CD4-positive, alpha-beta T cell treated with Interleukin-10 for 1 hour (primary cell): ENCODE measurements around the gene FAM217A.
A peak's percentile ranks its signal among the peaks of the same experiment; 100 is the strongest.

Experiments used
- DNase-seq: peaks from one replicate; pipeline ENCODE4 v3.0.0-alpha.2; 2020

The FAM217A gene

DNA sequence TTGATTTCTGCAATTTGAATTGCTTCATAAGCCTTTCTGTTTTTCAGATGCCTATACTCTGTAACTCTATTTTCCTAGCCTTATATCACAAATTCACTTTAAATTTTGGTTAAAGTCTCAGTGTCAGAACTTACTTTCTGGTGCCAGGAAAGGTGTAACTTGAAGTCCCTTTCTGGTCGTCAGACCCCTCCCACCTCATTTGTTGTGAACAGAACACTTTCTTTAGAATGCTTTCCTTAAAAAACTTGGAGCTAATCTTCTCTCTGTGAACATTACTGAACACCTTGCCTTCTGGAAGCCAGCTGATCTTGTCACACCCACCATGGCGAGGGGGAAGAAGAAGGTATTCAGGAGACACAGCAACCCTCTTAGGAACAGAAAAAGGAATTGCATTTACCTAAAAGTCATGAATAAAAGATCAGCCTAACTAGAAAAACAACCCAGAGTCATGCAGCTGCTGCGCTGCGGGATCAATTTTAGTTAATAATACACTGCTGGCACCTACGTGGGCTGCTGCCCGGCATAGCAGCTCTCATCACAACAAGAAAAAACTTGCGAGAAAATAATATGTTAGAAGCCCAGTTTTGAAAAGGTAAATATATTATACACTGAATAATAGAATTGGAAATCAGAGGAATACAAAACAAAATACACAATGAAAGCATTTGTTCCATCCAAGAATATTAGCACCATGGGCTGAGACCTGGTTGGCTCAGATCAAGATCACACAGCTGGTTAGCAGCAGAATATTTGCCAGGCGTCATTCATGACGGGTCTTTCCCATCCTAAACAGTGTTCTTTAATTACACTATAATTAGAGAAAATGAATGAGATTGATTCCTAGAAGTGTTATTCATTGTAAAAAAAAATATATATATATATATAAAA is 5.8 kb upstream of the FAM217A start:
- DNase-seq = no peak

DNA sequence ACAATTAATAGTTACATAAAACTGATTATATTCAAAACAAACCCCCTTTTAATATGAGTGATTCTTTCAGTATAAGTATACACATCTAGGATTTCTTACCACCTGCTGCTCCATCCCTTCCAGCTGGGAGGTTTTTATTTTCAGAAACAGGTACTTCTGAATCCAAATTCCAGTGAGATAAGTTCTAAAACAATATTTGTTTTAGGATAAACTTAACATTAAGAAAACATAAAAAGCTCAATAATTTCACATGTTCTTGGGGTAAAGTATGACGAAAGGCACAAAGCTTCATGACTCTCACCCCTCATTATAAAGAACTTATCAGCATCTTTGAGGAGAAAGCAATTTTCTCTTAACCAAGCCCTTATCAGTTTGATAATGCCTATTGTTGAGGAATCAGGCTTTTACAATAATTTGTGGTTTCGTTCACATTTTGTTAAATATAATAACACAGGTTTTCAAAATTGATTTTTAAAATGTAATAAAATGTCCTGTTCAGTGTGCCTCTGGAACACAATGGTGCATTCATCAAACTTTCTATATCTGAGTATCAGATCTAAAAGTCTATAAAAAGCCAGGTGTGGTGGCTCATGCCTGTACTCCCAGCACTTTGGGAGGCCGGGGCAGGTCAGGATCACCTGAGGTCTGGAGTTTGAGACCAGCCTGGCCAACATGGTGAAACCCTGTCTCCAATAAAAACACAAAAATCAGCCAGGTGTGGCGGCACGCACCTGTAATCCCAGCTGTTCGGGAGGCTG is 4.3 kb downstream of the FAM217A start:
- DNase-seq = no peak

DNA sequence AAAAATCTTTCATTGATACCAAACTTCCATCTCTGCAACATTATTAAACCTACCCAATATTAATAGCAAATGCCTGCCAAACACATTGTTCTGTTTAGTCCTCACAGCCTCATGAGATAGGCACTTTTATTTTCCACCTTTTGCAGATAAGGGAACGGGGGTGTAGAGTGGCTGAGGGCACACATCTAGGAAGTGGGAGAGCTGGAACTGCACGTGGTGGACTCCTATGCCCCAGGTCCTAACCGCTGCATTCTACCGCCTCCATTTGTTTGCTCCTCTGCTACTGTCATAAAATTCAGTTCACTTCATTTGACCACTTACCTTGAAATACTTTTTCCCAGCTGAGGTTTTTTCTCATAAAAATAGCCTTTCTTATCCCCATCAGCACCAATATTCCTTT is 7.6 kb downstream of the FAM217A start:
- DNase-seq = no peak

DNA sequence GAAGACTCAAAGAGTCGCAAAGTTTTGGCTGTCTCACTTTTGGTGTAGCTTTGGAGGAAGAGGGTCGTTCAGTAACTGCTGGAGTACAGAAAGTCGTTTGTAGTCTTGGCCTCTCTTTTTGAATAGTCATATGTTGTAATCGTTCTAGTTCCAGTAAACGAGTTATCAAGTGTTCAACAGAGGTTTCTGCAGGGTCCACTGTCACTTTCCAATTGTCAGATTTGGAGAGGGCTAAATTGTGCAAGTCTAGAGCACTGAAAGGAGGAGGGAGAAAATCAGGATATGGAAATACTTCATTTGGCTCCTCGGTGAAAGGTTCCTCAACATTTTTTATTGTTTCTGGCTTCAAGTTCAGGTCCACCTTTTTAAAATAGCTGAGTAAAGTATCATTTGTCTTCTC is 9.7 kb downstream of the FAM217A start:
- no peak for DNase-seq

DNA sequence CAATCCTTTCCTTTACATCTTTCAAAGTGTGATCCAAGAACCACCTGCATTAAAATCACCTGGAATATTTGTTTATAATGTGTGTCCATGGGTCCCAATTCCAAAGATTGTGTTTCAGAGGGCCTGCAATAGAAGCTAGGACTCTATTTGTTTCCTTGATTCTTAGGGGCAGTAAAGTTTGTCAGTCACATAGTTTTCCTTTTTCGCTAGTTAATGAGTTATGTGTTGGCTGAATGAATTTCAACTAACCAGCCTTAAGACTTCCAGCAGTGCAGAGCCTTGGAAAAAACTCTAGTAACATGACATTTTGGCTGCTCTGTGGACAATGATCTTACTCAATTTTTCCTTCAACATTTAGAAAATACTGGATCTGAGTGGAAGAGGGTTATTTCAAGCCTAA is 11.3 kb downstream of the FAM217A start:
- no peak for DNase-seq

DNA sequence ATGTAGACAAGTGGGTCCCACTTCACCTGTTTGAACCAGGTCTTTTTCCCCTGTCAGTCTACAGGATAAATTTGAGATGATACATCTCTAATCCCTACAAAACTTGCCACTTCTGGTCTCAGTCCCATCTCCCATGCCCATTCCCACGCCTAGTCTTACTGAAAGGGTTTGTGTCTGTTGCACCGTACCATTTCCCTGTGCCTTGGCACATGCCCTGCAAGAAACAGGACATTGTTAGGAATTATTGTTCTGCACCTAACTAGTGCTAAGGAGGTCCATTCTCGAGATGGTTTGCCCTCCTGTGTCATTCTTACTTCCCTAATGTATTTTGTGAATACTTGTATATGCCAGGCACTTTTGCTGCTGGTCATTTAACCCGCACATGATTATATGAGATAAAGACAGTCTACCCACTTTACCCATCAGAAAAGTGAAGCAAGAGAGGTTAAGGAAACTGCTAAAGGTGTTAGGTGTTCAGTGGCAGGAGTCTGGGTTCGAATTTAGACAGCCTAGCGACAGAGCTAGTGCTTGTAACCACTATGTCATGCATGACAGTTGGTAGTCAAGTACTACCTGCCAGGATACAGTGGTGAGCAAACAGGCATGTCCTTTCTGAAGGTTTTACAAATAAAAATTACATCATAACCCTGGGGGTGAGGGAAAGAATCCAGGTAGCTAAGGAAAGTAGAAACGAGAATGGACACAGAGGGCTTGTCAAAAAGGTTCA is 12.7 kb downstream of the FAM217A start:
- DNase-seq = no peak

DNA sequence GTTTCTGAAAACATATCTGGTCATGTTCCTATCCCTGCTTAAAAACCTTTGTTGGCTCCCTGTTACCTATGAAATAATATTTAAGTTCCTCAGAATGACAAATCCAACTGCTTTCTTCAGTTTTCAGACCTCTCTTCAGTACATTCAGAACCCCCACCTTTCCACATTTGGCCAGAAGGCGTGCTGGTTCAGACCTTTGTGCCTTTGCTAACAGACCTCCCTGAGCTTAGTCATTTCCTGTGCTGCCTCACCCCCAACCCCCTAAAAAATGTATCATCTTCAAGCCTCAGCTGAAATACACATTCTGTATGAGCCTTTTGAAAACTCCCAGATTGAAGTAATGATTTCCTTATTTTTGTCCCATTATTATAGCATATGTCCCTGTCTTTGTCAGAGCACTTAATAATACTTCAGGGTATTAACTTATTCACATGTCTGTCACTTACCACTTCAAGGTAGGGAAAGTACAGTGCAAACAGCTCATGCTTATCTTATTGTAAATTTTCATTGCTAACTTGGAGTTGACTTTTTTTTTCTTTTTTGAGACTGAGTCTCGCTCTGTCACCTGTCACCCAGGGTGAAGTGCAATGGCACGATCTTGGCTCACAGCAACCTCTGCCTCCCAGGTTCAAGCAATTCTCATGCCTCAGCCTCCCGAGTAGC is 19.7 kb downstream of the FAM217A start:
- peak; percentile 37 for DNase-seq

DNA sequence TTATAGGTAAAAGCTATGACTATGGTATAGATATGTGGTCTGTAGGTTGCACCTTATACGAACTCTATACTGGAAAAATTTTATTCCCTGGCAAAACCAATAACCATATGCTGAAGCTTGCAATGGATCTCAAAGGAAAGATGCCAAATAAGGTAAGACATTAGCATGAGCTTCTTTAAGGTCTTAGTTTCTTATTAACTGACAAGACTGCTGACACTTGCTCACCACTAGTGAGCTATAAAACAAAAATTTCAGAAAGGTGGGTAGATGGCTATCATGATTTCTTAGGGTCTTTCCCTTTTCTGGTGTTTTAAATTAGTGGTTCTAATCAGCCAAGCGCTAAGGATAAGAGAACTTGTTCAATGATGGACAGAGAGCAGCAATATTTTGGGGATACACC is 21.9 kb downstream of the FAM217A start:
- DNase-seq = no peak

DNA sequence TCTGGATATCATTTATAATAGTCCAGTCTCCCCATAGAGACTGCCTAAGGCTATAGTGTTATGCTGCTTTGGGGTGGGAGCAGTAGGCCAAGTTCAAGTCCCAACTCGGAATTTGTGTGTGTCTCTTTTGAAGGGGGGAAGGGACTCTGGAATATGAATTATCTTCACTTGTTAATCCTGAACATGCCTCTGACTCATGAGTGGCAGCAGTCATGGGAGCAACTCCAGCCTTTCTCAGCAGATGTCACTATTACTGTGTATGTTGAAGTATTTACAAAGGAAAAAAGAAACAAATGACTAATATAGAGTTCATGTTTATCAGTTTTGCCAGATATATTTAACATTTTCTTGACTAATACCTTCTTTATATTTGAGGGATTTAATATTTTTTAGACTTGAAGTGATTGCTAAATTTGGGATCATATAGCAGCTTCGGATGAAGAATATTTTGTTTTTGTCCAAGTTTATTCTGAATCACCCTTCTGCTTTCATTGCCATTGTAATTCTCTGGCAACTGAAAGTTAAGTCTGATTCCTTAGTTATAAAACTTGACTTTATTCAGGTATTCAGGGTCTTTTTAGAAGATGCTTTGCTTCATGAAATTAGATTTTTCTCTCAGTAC is 23.4 kb downstream of the FAM217A start:
- peak; percentile 9 for DNase-seq

DNA sequence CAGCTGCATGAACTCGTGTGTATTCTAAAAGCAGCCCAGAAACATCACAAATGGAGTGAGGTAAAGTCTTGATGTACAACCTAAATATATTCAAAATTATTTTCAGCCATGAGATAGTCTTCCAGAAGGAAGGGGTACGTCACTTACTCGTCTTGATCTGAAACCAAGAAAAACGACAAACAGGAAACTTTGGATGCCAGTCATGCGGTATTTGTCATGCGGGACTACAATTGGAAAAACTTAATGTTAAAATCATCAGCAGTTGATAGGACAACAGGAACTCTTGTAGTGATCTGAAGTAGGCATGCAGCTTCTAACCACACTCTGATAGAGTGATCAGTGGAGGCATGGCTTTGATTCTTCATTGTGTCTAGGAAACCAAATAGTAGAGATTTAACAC is 29.7 kb downstream of the FAM217A start:
- DNase-seq = no peak

DNA sequence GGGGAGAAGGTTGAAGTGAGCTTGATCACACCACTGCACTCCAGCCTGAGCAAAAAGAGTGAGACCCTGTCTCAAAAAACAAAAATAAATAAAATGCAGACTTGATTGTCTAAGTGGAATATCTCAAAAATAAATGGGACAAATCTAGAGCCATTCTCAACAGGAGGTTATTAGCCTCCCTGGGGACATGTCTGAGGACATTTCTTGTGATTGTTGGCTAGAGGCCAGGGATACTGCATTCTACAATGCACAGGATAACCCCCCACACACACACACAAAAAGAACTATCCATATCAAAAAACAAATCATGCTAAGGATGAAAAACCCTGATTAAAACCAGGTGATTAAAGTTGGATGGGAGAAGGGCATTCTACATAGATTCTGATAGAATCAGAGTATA is 37.5 kb downstream of the FAM217A start:
- no peak for DNase-seq

DNA sequence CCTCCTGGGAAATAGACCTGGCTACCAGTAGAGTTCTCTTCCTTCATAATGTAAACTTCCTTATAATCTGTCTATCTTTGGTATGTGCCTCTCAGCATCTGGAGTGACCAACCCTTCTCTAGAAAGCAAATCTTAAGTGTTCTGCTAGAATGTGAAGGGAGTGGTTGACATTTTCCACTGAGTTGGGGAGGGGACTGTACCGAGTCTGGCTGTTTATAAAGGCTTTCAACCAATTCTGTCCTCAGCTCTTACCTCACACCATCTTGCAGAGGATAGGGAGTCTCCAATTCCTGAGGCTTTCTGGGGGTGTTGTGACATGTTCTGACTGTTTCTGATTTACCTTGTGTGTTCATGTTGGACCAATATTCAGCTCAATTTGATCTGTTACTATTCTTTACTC is 39.6 kb downstream of the FAM217A start:
- no peak for DNase-seq

DNA sequence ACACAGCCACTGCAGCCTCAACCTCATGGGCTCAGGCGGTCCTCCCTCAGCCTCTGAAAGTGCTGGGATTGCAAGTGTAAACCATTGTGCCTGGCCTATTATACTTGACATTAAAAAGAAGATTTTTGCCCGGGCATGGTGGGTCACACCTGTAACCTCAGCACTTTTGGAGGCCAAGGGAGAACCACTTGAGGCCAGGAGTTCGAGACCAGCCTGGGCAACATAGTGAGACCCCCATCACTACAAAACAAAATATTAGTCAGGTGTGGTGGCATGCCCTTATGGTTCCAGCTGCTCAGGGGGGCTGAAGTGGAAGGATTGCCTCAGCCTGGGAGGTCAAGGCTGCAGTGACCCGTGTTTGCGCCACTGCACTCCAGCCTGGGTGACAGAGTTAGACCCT is 42.4 kb downstream of the FAM217A start:
- DNase-seq = no peak

DNA sequence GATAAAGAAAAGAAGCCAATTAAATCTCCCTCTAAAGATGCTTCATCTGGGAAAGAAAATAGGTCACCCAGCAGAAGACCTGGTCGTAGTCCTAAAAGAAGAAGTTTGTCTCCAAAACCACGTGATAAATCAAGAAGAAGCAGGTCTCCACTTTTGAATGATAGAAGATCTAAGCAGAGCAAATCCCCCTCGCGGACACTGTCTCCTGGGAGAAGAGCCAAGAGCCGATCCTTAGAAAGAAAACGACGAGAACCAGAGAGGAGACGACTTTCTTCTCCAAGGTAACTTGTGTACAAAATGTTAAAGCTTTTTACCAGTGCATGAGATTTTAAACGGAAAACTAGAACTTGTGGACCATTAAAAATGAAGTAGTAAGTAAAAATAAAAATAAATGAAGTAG is 46.5 kb downstream of the FAM217A start:
- DNase-seq = no peak

DNA sequence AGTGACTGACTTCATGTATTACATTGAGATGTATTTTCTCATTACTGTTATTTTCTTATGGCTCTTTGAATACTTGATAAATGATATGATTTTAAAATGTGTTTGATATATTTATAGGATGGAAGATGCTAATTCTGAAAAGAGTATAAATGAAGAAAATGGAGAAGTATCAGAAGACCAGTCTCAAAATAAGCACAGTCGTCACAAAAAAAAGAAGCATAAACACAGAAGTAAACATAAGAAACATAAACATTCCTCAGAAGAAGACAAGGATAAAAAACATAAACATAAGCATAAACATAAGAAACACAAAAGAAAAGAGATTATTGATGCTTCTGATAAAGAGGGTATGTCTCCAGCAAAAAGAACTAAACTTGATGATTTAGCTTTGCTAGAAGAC is 47.5 kb downstream of the FAM217A start:
- no peak for DNase-seq

DNA sequence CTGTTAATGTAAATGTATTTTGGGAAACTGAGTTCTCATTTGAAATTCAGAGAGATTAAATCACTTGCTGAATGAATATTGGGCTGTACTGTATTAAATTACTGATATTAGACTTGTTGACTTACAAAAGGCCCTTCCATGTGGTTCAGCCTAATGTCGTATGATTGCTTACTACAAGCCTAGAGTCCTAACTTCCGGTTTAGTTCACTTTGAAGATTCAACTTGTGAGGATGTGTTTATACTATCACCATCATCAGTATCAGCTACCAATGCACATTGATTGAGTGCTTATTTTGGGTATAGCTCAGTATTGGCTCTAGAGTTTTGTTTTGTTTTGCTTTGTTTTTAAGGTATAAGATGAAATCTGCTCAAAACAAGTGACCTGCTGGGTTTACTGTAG is 48.3 kb downstream of the FAM217A start:
- peak; percentile 50 for DNase-seq

DNA sequence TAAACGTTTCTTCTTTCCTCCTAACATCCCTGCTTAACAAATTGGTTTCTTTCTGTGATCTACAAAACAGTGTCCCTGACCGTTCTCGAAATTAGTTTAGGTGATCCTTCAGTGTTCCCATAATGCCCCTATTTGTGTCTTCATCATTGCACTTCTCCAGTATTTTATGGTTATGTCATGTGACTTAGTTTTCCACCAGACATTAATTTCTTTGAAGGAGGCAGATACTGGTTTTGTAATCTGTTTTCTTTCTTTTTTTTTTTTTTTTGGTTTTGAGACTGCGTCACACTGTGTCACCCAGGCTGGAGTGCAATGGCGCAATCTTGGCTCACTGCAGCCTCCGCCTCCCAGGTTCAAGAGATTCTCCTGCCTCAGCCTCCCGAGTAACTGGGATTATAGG is 49.2 kb downstream of the FAM217A start:
- DNase-seq = no peak

DNA sequence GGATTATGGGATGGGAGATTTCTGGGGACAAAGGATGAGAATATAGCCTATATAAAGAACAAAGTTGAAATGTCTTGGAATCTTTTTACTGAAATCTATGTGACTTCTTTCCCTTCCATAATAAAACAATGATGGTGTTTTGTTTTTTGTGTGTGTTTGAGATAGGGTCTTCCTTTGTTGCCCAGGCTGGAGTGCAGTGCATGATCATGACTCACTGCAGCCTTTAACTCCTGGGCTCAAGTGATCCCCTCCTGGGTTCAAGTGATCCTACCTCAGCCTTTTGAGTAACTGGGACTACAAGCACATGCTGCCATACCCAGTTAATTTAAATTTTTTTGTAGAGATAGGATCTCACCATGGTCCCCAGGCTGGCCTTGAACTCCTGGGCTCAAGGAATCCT is 50.9 kb downstream of the FAM217A start:
- no peak for DNase-seq

DNA sequence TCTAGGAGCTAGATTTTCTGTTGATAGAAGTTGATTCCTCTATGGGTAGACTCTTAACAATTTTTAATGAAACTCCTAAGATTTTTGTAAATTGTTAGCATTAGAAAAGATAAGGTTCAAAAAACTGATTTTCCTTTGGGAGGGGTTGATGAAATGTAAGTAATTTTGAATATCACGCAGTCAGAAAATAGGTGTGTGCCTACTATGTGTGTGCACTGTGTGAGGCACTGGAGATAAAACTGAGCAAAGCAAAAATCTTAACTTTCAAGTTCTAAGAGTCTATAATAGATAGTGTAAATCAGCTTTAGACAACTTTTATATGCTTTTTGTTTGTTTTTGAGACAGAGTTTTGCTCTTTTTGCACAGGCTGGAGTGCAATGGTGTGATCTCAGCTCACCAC is 53.3 kb downstream of the FAM217A start:
- DNase-seq = no peak

DNA sequence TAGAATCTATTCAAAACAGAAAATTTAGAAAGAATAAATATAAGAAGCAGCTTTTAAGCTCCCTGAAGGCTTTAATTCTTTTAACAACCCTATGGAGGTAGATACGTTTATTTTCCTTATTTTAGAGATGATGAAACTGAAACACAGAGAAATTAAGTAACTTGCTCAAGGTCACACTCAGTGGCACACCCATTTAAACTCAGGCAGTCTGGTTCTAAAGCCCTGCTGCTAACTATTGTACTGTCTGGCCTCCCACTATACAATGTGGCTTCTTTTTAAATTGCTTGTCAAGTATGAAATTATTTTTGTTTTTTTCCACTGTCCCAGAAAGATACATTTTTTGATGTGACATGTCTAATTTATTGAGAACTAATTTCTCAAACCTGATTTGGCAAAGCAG is 55.7 kb downstream of the FAM217A start:
- DNase-seq = no peak

DNA sequence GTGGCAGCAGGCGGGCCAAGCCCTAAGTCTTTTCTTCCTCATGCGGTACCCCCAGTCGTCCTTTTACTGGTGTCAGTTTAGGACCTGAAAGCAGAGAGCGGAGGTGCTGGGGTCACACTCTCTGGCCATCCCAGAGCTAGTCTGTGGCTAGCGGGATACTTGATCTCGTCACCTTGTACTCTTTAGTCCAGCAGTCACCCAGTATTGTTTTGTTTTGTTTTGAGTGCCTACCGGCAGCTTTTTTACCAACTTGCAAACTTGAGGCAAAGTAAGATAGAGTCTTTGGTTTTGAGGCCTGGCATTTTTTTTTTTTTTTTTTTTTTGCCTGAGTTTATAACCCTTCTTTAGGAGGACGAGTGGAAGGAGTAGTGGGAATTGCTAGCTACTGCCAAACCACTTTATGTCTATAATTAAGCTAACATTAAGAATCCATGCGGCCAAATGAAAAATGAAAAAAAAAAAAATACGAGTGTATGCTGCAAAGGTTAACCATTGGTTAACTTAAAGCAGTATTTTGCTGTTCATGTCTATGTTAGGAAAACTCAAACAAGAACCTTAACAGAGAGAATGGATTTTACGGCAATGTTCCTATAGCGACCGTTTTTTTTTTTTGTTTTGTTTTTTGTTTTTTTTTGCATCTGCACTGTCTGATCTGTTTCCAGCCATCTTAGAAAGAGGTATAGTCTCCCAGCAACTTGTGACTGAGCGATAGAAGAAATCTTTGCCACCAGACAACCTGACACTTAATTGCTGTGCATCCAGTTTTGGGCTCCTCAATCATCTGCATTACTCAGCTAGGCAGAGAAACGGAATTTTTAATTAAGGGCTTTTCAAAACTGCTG is 56.9 kb downstream of the FAM217A start:
- peak; percentile 39 for DNase-seq
